ENCODE measurements around the gene MS4A8. TPM values are rescaled to one million over a fixed set of nuclear protein-coding genes. Genes with fewer than 3 reads are reported as not detected.

Gene MS4A8
- total and polyA plus RNA-seq, 2 of the 4 experiments (the other 2 are of a cell fraction): not detected

DNA sequence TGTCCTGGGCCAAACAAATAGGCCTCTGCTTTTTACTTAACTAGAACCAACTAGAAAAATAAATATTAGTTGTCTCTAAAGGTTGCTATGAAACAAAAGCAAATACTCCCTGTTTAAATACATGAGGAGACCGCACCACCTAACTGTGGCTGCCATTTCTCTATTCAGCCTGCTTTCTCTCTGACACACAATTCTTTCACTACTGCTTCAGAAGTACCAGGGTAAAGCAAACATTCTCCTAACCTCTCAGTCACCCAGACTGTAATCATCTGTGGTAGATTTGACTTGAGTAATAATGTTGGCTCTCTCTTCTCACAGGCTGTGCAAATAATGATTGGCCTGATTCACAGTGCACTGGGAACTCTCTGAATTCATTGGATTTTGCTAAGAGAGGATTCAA is 41.0 kb upstream of the MS4A8 start:
- no CpG with 5 or more reads among the region's 1 CpG for WGBS, 2 experiments (ENCODE audit: extremely low coverage in 2 of 2, insufficient read length in 1 of 2)
- ATAC-seq (ENCODE audit: low read depth) (no peak), DNase-seq (no peak)
- Histone ChIP-seq H2AK5ac (ENCODE audit: low read depth, low read length) (no peak overlapping the region), H3K4me3 (ENCODE audit: insufficient read depth, low read depth, low read length) (no peak overlapping the region), H3K23ac (ENCODE audit: low read depth, low read length) (no peak overlapping the region), H3K27ac (ENCODE audit: insufficient read depth, low read length) (no peak overlapping the region), H2AFZ (replicated peaks; ENCODE audit: low read length, poor library complexity) (no peak overlapping the region), H3K4ac (ENCODE audit: low read depth, low read length) (no peak overlapping the region), H3K56ac (ENCODE audit: extremely low read depth, insufficient read depth, low read length) (no peak overlapping the region), H3K14ac (replicated peaks; ENCODE audit: low read depth, low read length) (no peak overlapping the region), H4K20me1 (ENCODE audit: insufficient read depth, low read length) (no peaks in the 10 kb centered on the region), H3K18ac (ENCODE audit: low read depth, low read length) (no peak overlapping the region), H3K9me3 (ENCODE audit: control insufficient read depth, insufficient read depth, low read length) (0 out of 2 replicates have a peak, but pooled peaks cover 4% of the 10 kb centered on the region), H3K36me3 (ENCODE audit: control insufficient read depth, insufficient read depth, low read length) (no peaks in the 10 kb centered on the region), H2BK5ac (ENCODE audit: low read depth, low read length, poor library complexity, severe bottlenecking) (no peak overlapping the region), H3K9me1 (ENCODE audit: insufficient read depth, low read length) (no peaks in the 10 kb centered on the region), H3K79me1 (ENCODE audit: low read depth in 1 of 2, low read length in 2 of 2) (no peaks in the 10 kb centered on the region), H4K5ac (ENCODE audit: low read depth, low read length) (no peak overlapping the region), H3K4me1 (ENCODE audit: control insufficient read depth, insufficient read depth, low read length) (no peaks in the 10 kb centered on the region), H2BK20ac (ENCODE audit: low read depth, low read length) (no peak overlapping the region), H4K91ac (ENCODE audit: insufficient read depth, low read depth, low read length) (no peak overlapping the region), H3K9ac (ENCODE audit: low read depth, low read length) (no peak overlapping the region), H4K8ac (ENCODE audit: low read depth in 2 of 2, low read length in 2 of 2) (no peak overlapping the region), H3K4me2 (ENCODE audit: low read depth, low read length) (no peak overlapping the region), H2BK15ac (ENCODE audit: low read depth, low read length) (no peak overlapping the region), H2BK120ac (ENCODE audit: low read depth, low read length) (no peak overlapping the region), H3K27me3 (ENCODE audit: control insufficient read depth, insufficient read depth, low read length) (no peaks in the 10 kb centered on the region), H2AK9ac (replicated peaks; ENCODE audit: low read depth, low read length, poor library complexity) (no peak overlapping the region)
- dilution Hi-C loops (cut with HindIII; ENCODE audit: low sequenced_read_pairs, unreplicated experiment): no loop called here
- CTCF ChIA-PET: no interaction called here
- in situ Hi-C loops (cut with MboI; ENCODE audit: low sequenced_read_pairs): no loop called here
- TF ChIP-seq MAZ (IDR thresholded peaks at IDR 0.05; ENCODE audit: borderline replicate concordance, low read depth, low read length): no peak
- TF ChIP-seq RAD21 (IDR thresholded peaks at IDR 0.05; ENCODE audit: low read length): no peak
- no peak for TF ChIP-seq MAFK (IDR thresholded peaks at IDR 0.05; ENCODE audit: low read depth, low read length)
- no peak for TF ChIP-seq RFX5 (IDR thresholded peaks at IDR 0.05; ENCODE audit: low read depth, low read length)
- no peak for TF ChIP-seq RCOR1 (IDR thresholded peaks at IDR 0.05; ENCODE audit: insufficient replicate concordance, low read length)
- no peak for TF ChIP-seq CHD1 (IDR thresholded peaks at IDR 0.05; ENCODE audit: low read depth, low read length)
- no peak for TF ChIP-seq CEBPB (IDR thresholded peaks at IDR 0.05; ENCODE audit: low read depth, low read length)
- no peak for TF ChIP-seq BHLHE40 (IDR thresholded peaks at IDR 0.05; ENCODE audit: low read depth, low read length)
- TF ChIP-seq NFE2L2 (IDR thresholded peaks at IDR 0.05; ENCODE audit: low read depth, low read length): no peak
- TF ChIP-seq MXI1 (IDR thresholded peaks at IDR 0.05; ENCODE audit: borderline replicate concordance, low read depth, low read length): no peak
- TF ChIP-seq USF2 (IDR thresholded peaks at IDR 0.05; ENCODE audit: low read depth, low read length): no peak
- TF ChIP-seq SMC3 (IDR thresholded peaks at IDR 0.05; ENCODE audit: low read depth, low read length): no peak
- TF ChIP-seq ELK1 (IDR thresholded peaks at IDR 0.05; ENCODE audit: borderline replicate concordance, low read depth, low read length): no peak
- TF ChIP-seq FOS (IDR thresholded peaks at IDR 0.05; ENCODE audit: low read depth, low read length): no peak
- TF ChIP-seq POLR2A (IDR thresholded peaks at IDR 0.05; ENCODE audit: low read depth, low read length): no peak
- no peak for TF ChIP-seq CTCF (conservative IDR thresholded peaks at IDR 0.05; ENCODE audit: low read depth, low read length)
- POLR2A ChIA-PET (ENCODE audit: unreplicated experiment): no interaction called here
- intact Hi-C loops (cut with micrococcal nuclease): no loop called here
- no TSS peak for BruUV-seq (replicated peaks)

Measured in IMR-90 (cell line).